D721Med (cell line): Measurements from ENCODE around the gene PIK3R5.

Experiments used
- DNase-seq: peaks from one replicate; pipeline ENCODE4 v3.0.0; 2011; ENCODE audit warnings: low spot score; ENCODE audit not compliant: insufficient read length
- FAIRE-seq: peaks from 2 replicates; lab custom pipeline; 2011; peaks lifted over from hg19 to GRCh38; lab: Jason Lieb, UNC
- TF ChIP-seq, protein P1 (sequence below): IDR thresholded peaks from 2 replicates; pipeline ENCODE4 v1.5.1; 2012; ENCODE audit warnings: mild to moderate bottlenecking, control low read depth; ENCODE audit not compliant: insufficient read depth; ENCODE audit errors: missing control alignments

PIK3R5 gene

GRCh38 chr17:8957721-8958120 lies 7.8 kb downstream of the PIK3R5 start:
- TF ChIP-seq, protein P1, sequence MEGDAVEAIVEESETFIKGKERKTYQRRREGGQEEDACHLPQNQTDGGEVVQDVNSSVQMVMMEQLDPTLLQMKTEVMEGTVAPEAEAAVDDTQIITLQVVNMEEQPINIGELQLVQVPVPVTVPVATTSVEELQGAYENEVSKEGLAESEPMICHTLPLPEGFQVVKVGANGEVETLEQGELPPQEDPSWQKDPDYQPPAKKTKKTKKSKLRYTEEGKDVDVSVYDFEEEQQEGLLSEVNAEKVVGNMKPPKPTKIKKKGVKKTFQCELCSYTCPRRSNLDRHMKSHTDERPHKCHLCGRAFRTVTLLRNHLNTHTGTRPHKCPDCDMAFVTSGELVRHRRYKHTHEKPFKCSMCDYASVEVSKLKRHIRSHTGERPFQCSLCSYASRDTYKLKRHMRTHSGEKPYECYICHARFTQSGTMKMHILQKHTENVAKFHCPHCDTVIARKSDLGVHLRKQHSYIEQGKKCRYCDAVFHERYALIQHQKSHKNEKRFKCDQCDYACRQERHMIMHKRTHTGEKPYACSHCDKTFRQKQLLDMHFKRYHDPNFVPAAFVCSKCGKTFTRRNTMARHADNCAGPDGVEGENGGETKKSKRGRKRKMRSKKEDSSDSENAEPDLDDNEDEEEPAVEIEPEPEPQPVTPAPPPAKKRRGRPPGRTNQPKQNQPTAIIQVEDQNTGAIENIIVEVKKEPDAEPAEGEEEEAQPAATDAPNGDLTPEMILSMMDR = no peak
- FAIRE-seq (no peak), DNase-seq (no peak)

DNA sequence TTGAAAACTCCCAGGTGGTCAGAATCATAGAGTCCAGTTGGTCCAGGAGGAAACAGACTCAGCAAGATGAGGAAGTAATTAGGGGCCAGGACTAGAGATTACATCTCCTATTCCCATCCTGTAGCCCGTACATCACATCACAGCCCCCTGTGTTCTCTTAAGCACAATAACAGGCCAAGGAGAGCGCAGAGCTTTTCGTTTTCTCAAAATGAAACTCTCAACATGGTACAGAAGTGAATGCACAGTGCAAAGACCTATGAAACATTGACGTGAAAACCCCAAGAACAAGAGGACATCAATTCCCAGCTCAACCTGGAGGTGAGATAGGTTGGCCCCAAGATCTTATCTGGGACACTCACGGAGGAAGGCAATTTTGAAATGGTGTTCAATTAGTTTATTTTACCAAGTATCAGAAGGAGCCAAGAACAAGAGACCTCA lies 9.0 kb downstream of the PIK3R5 start:
- FAIRE-seq = no peak
- DNase-seq = no peak
- TF ChIP-seq, protein P1 = no peak

- TF ChIP-seq, protein P1 = no peak
- FAIRE-seq (no peak), DNase-seq (no peak)
Measured at GRCh38 chr17:8955021-8955959, 10.2 kb downstream of the PIK3R5 start.

DNA sequence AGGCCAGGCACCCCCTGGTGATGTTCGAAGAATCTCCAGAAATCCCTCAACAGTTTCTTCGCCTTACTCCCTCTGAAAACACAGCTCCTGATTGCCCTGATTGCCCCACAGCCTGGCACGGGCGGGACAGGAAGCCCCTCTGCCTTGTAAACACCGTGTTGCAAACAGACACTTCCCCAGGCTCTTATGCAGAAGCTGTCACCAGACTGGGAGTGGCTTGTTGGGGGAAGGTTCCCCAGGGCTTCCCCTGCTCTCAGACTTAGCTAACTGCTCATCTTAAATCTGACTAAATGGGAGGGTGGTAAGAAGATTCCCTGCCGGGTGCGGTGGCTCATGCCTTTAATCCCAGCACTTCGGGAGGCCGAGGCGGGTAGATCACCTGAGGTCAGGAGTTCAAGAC lies 11.2 kb downstream of the PIK3R5 start:
- DNase-seq (no peak), FAIRE-seq (no peak)
- TF ChIP-seq, protein P1 = no peak

DNA sequence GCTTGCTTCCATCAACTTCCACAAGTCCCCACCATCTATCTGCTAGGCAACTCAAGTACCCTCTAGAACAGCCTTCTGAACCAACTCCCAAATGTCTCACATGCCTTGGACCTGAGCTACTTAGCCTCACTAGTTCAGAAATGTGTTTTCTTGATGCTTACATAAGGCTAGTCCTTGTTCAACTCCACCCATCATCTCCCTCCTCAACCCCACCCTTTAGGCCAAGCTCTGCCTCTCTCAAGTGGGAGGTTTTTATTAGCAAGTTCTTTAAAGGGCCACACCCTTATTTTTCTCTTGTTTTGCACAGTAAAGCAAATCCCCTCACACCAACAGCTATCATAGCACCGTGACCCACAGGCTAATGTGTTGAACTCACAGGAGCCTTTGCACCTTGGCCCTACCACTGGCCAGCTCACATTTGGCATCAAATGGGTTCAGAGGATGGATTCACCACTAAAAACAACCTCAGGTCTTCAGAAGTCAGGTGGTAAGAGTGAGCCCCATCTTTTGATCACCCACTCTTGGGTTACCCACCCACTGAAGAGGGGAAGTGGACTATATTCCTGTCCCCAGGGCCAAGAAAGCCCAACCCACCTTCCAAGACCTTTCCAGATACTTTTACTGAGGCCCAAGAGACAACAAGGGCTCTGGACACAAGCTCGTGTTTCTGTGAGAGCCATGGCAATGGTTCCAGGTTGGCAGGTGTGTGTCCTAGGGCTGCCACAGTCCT lies 12.2 kb downstream of the PIK3R5 start:
- FAIRE-seq (no peak), DNase-seq (no peak)
- TF ChIP-seq, protein P1 = no peak

- FAIRE-seq (no peak), DNase-seq (no peak)
- TF ChIP-seq, protein P1 = no peak
Measured at GRCh38 chr17:8952191-8952590, 13.3 kb downstream of the PIK3R5 start.
